ENCODE data around the gene ZC3H8.

- TF ChIP-seq POLR2A (IDR thresholded peaks at IDR 0.05) (no peak), CTCF (IDR thresholded peaks at IDR 0.05) (no peak), POLR2AphosphoS5 (IDR thresholded peaks at IDR 0.05; ENCODE audit: insufficient read depth in 1 of 2, low read depth in 1 of 2) (no peak)
These were observed 11.6 kb downstream of the ZC3H8 start for GRCh38 chr2:112243233-112243632.
